Stimulated activated CD8-positive, alpha-beta memory T cell treated with anti-CD3 and anti-CD28 coated beads, Interleukin-15, amount 100 ng/mL, for 24 hours (primary cell): ENCODE results near the gene C4orf17.
"Not testable (repeated sequence)": the region's sequence is repeated elsewhere in the genome, so short reads cannot be mapped to it uniquely, and the experiment has no call there.

ENCODE experiments used
- DNase-seq: peaks from one replicate; pipeline ENCODE4 v3.0.0-alpha.2; 2020; ENCODE audit warnings: low read depth

C4orf17 gene

DNA sequence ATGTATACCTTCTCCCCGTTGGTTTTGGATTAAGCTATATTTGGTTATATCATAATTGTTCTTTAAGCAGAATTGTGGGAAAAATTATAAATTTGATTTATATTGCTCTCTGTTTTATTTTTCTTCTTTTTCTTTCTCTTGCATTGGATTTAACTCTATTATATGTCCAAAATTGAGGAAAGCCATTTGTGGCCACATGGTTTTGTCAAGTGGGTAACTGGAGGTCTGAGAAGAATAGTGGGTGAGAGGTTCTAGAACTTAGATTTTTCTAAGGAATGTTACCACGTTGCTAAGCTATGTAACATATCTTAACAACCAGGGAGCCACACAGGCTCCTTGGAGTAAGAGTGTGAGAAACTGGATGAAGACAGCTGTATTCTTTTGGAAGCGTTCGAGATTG lies at the start of gene C4orf17:
Gene C4orf17 (plus strand): TSS at position 301 of the 400 bp plus-strand sequence. CDS start 2,061 bp downstream, outside the sequence.
- no peak for DNase-seq

DNA sequence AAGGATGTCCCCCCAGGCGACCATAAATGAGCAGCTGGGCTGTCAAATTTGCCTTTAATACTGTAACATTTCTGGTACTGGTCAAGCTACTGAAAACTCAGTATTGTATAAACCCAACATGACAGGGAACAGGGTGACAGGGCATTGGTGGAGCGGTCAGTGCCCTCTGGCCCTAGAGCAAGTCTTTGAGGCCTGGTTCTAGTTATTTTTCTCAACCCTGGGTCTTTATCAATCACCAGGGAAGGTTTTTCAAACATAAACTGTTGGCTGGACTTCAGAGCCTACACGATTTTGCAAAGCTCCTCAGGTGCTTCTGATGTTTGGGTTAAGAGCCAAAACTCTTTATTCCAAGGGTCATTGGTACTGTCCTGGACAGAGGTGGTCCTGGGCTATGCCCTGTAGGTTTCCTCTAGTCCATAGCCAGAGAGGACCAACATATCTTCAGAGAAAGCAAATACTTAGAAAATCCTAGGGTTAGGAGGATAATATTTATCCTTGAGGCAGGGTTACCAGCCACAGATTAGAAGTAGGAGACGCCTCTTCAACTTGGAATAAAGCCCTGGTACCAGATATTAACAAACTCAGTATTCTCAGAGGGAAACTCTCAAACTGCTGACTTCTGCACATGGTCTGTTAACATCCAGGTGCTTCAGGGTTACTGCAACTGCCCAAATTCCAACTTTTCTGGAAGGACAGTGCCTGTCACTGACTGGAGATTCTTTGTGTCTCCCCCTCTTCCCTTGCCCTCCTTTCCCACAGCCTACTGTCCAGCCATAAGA lies 49.0 kb upstream of the C4orf17 start:
- DNase-seq = no peak

DNA sequence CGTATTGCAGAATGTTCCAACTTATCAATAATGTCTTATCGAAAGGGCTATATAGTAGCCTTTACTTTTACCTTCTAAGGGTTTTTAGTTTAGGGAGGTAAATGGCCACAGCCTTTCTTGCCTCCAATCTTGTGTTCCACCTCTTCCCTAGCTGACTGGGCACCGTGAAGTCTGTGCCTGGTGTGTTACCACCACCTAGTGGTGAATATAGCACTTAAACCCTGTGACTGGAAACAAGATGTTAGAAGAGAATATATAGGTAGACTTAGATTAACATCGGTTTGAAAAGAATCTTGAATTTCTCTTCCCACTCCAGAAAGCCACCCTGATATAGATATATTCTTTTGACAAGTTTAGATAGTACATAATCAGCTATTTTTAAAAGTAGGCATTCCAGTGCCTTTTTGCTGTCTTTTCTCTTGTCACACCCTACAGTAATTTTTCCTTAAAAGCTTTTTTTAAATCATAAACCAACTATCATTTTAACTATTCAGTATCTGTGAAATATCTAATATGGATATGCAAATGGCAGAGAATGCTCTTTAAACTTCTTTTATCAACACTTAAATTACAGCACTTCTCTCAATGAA lies 47.9 kb upstream of the C4orf17 start:
- no peak for DNase-seq

DNA sequence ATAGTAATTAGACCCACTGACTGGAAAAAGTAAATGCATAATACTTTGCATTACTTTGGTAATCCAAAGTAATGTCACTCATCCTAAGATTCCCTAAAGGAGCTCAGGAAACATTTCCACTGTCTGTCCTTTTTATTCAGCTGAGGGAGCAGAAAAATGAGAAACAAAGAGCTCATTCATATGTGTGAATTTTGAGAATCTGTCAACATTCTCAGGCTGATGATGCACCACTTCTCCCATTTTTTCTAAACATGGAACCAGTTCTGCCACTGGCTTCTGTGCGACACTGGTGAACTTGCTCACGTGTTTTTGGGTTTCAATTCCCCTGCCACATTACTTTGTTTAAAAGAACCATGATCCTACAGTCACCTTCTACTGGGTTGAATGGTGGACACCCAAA lies 47.3 kb upstream of the C4orf17 start:
- DNase-seq = no peak

GRCh38 chr4:99467887-99468286 lies 42.9 kb upstream of the C4orf17 start:
- DNase-seq = no peak

- no peak for DNase-seq
Measured at GRCh38 chr4:99468889-99469288, 41.9 kb upstream of the C4orf17 start.

DNA sequence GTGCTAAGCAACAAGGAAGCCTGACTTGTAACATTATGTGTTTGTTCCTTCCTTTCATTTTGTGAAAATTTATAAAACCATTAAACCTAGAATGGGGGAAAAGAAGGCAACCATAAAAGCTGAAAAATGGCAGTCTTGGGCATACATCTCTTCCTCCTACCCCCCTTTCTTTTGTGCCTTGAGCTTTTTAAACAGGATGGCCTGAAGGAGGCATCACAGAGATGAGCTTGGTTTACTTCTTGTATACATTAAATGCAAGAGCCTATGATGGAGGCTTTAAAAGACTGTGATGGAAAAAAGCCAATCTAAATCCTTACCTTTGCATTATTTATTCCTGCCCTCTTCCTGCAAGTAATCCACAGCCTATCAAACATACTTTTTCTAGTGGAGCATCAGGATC lies 39.5 kb upstream of the C4orf17 start:
- no peak for DNase-seq

DNA sequence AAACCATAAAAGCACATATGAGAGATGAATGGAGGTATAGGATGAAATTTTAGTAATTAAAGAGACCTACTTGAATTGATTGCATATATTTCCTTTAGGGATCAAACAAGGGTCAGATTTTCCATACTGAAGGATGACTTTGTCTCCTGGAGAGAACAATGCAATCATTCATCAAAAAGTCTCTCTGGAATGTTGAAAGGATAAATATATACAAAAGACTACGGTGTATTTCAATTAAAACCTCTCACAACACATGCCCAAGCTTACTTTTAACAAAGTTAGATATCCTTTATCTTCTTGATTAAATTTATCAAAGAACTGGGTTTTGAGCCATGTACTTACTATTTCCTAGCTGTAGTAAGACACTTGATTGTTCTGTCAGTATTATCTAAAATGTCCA lies 38.9 kb upstream of the C4orf17 start:
- DNase-seq = no peak

DNA sequence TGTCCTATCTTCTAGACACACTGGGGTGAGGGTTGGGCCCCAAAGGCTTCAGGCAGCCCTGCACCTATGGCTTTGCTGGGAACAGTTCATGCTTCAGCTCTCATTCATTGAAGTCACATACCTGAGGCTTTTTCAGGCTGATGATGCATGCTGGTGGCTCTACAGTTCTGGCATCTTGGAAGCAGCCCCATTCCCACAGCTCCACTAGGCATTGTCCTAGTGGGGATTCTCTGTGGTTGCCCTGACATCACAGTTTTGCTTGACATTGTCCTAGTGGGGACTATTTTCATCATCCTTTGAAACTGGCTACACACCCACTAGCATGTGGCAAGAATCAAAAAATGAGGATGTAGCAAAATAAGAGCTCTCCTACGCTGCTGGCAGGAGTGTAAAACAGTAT lies 37.7 kb upstream of the C4orf17 start:
- no peak for DNase-seq

GRCh38 chr4:99483636-99484035 lies 27.2 kb upstream of the C4orf17 start:
- no peak for DNase-seq

DNA sequence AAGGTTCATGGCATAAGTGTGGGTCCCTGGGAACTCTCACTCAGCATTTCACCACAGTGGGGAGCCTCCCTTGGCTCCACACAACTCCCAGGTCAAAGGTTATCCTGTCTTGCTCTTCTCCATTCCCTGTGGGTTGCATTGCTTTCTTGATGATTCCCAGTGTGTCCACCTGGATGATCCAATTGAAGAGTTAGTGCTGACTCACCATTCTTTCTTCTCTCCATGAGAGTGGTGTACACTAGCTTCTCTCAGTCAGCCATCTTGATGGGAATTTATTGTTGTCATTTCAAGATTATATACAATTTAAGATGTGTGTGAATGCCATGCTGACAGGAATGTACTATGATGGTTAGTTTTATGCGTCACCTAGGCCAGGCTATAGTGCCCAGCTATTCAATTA lies 25.6 kb upstream of the C4orf17 start:
- no peak for DNase-seq

DNA sequence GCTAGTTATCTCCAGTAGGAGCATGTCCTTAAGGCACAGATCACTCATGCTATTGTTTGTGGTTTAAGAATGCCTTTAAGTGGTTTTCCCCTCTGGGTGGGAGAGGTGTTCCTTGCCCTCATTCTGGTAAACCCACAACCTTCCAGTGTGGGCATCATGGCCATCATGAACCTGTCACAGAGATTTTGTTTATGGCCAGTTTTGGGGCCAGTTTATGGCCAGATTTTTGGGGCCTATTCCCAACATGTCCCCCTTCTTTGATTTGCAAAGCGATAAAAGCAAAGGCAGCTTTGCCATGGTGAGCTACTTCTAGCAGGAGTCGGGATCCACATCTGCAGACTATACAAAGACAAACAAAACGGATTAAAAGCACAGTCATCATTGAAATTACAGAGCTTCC lies 24.2 kb upstream of the C4orf17 start:
- DNase-seq = not testable (repeated sequence)

GRCh38 chr4:99490286-99490685 lies 20.5 kb upstream of the C4orf17 start:
- no peak for DNase-seq

GRCh38 chr4:99504804-99505502 lies 5.9 kb upstream of the C4orf17 start:
- DNase-seq = no peak

GRCh38 chr4:99506781-99507180 lies 4.0 kb upstream of the C4orf17 start:
- DNase-seq = no peak

- no peak for DNase-seq
Measured at GRCh38 chr4:99507349-99507748, 3.5 kb upstream of the C4orf17 start.

GRCh38 chr4:99507762-99508161 lies 3.1 kb upstream of the C4orf17 start:
- no peak for DNase-seq

DNA sequence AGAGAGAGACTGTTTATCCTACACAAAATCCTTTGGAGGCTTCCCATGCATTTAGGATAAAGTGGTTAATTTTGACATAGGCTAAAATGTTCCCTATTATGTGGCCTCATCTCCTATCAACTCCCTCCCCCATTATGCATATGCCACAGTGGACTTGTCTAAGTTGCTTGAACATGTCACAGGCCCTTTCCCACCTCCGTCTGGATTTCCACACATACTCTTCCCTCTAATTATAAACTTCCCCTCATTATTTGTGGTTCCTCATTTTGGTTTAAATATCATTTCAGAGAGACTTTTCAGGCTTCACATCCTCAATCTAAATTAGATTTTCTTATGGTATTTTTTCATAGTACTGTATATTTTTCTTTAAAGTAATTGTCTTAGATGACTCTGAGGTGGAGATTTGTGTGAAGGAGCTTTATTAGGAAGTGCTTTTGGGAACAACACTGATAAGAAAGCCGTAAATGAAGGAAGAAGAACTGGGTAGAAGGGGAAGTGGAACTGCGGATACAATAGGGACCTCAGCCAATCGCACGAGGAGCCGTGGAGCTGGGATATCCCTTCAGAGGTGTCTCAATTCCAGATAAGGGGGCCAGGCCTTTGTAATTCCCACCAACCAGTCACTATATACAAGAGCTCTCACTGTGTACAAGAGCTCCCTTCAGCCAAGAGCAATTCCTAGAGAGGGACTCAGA lies 7.9 kb downstream of the C4orf17 start:
- no peak for DNase-seq

DNA sequence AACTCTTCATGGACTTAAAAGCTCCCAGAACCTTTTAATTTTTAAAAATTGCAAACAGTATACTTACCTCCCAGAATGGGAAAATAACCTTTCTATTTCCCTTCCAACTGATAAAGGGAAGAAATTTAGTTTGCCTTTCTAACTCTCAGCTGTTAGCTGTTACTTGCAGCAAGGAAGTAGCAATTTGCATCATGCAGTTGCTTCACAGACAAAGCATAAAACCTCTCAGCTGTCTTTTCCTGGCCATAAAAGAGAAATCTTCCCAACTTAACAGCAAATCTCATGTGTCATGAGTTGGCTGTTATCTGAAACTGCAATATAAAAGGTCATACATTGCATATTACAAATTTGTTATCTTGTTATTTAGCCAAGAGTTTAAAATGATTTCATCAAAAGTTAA lies 18.4 kb downstream of the C4orf17 start:
- DNase-seq = no peak

DNA sequence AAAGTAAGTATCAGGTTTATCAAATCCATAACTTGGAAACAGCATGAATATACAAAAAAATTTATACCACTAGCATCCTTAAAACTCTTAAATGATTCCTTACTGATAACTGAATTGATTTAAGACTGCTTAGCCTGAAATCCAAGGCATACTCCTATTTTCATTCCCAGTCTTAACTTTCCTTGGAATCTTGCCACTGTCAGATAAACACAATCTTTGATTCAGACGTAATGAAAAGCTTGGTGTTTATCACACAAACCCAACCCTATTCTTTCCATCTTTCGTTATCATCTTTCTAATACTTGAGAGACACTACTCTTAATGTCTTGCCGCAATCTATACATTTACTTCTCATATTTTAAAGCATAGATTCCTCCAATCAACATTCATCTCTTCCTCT lies 19.1 kb downstream of the C4orf17 start:
- no peak for DNase-seq

- DNase-seq = not testable (repeated sequence)
Measured at GRCh38 chr4:99534699-99535098, 23.9 kb downstream of the C4orf17 start.

GRCh38 chr4:99536271-99536670 lies 25.4 kb downstream of the C4orf17 start:
- no peak for DNase-seq

GRCh38 chr4:99536848-99537247 lies 26.0 kb downstream of the C4orf17 start:
- DNase-seq = no peak
